H1 (cell line): ENCODE data around the gene CNGA4. TPM values are rescaled to one million over a fixed set of nuclear protein-coding genes. Genes with fewer than 3 reads are reported as not detected.

Experiments
- BRCA1 ChIP-seq: IDR thresholded peaks from 2 replicates; pipeline ENCODE4 v1.6.1; 2012; ENCODE audit warnings: low read depth, low read length, improper control_type of control experiment
- CBX8 ChIP-seq: fragments of 300-800, 300-1000 bp; sonication (generic); IDR thresholded peaks from 2 replicates; pipeline ENCODE4 v1.7.1; 2016; ENCODE audit warnings: low read depth, low read length, borderline replicate concordance
- CHD7 ChIP-seq: fragments of 300-600 bp; sonication (generic); IDR thresholded peaks from 2 replicates; pipeline ENCODE4 v1.7.1; 2012; ENCODE audit warnings: low read length, moderate library complexity, mild to moderate bottlenecking, inconsistent platforms; ENCODE audit not compliant: insufficient replicate concordance
- CTCF ChIP-seq, 3 experiments: IDR thresholded peaks; 1 replicate in 2 of 3; 2 replicates in 1 of 3; pipeline versions ENCODE4 v1.5.1 to v1.6.1; 2011; ENCODE audit warnings: low read length in 3 of 3, mild to moderate bottlenecking in 3 of 3, inconsistent platforms in 2 of 3, low read depth in 1 of 3, moderate library complexity in 1 of 3; ENCODE audit not compliant: insufficient read depth in 1 of 3; ENCODE audit errors: control extremely low read depth in 1 of 3
- SIRT6 ChIP-seq: IDR thresholded peaks from one replicate; pipeline ENCODE4 v1.7.1; 2012; ENCODE audit warnings: low read length, inconsistent platforms
- TEAD4 ChIP-seq: IDR thresholded peaks from 2 replicates; pipeline ENCODE4 v1.6.1; 2012; ENCODE audit warnings: low read depth, low read length, inconsistent platforms, mixed read lengths
- polyA plus RNA-seq, 7 experiments: library from polyadenylated mRNA; depleted of rRNA in 3 of 7; stranded (reverse) in 5 of 7; unstranded in 2 of 7; fragments of >200 nt in 5 of 7; fragments of 200-250 nt in 2 of 7; gene quantifications; 1 replicate in 5 of 7; 2 replicates in 1 of 7; 4 replicates in 1 of 7; pipeline versions ENCODE4 v1.2.1 to v1.2.3, GENCODE V29; 2011 to 2013; ENCODE audit warnings: missing spikeins in 2 of 7, mixed read lengths in 2 of 7
- total RNA-seq: library from RNA; stranded (reverse); fragmentation: NEBNext Ultra II Directional; extraction: Animal tissue kit (Norgen Biotek cat#: 25700); gene quantifications from 2 replicates; pipeline ENCODE4 v1.2.1, GENCODE V29; 2021

CNGA4 gene
- total and polyA plus RNA-seq, 2 of the 8 experiments (the other 6 are each of a cell fraction or from before 2014, with no cell fraction given) = 0.29 TPM; not detected in 1

- no peak for TF ChIP-seq CHD7
- TF ChIP-seq CBX8 = no peak
- TF ChIP-seq SIRT6 = no peak
- TF ChIP-seq CTCF (IDR thresholded peaks at IDR 0.05; ENCODE audit: control extremely low read depth in 1 of 3, insufficient read depth in 1 of 3, low read depth in 1 of 3, low read length in 3 of 3) = no peak
- TF ChIP-seq BRCA1 = no peak
- no peak for TF ChIP-seq TEAD4
Observed at GRCh38 chr11:6210274-6210955, 28.5 kb upstream of the CNGA4 start (continued).
